Measurements from ENCODE around the gene UGT1A7.

DNA sequence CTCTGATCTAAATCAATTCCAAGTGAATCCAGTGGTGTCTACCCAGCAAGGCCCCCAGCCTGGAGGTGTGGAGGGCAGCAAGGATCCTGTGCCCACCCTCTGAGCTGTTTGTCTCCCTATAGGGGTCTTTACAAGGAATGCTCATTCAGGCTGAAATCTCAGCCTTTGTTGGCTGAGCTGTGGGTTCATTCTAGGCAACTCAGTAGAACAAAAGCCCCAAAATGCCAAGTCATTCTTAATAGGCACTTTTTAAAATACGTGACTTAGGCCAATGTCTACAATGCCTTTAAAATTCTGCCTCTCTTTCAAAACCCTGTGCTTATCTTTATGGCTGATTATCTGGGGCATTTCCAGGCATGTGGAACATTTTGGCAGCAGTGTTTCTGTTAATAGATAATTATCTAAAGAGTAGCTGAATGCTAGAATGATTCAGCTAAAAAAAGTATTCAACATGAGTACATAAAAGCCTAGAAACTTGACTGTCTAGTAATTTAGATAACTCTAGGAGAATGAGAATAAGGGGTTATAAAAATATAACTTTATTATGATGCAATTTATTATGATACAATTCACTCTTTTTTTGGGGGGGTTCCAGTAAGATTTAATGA, 18.4 kb downstream of the UGT1A7 start:
- no peak for TF ChIP-seq POLR2A (IDR thresholded peaks at IDR 0.05)
- TF ChIP-seq CTCF (IDR thresholded peaks at IDR 0.05) = no peak

Measured in body of pancreas (tissue), 4 donors.